Stomach (tissue), 9 donors: ENCODE results near the gene BBX. TPM values are rescaled to one million over a fixed set of nuclear protein-coding genes. Genes with fewer than 3 reads are reported as not detected.

ENCODE experiments used
- DNase-seq, 2 donors: peaks; one replicate each; pipeline versions ENCODE4 v3.0.0 to v3.0.0-alpha.2; 2013 to 2019
- H3K27ac ChIP-seq, 5 donors: fragments of 200-600 bp in 4 of 5; sonication (generic) in 4 of 5; one replicate each; pipeline ENCODE4 v1.5.1; 2013 to 2019; ENCODE audit warnings: mild to moderate bottlenecking in 1 of 5, moderate library complexity in 1 of 5
- H3K27me3 ChIP-seq, 3 donors: fragments of 200-600 bp; sonication (generic); one replicate each; pipeline ENCODE4 v1.5.1; 2017 to 2019; ENCODE audit warnings: mixed run types in 1 of 3
- H3K36me3 ChIP-seq, 4 donors: fragments of 200-600 bp; sonication (generic); 1 replicate in 3 of 4; 2 replicates in 1 of 4; pipeline ENCODE4 v1.5.1; 2016 to 2019
- H3K4me1 ChIP-seq, 4 donors: fragments of 200-600 bp; sonication (generic); one replicate each; pipeline ENCODE4 v1.5.1; 2016 to 2019
- H3K4me3 ChIP-seq, 4 donors: fragments of 200-600 bp; sonication (generic) in 3 of 4; one replicate each; pipeline ENCODE4 v1.5.1; 2016 to 2019; ENCODE audit warnings: mild to moderate bottlenecking in 1 of 4
- H3K9me3 ChIP-seq, 4 donors: fragments of 200-600 bp; sonication (generic); one replicate each; pipeline ENCODE4 v1.5.1; 2016 to 2019
- CTCF ChIP-seq, 7 experiments: fragments of 450-650 bp in 4 of 7; fragments of 200-600 bp in 3 of 7; sonication (generic) in 3 of 7; IDR thresholded peaks; one replicate each; pipeline ENCODE4 v1.5.1; 2016 to 2019; ENCODE audit warnings: antibody characterized with exemption in 7 of 7, control low read depth in 2 of 7, mild to moderate bottlenecking in 1 of 7
- EP300 ChIP-seq: sonication (generic); formaldehyde crosslinking; IDR thresholded peaks from one replicate; pipeline ENCODE4 v1.6.1; 2017; ENCODE audit warnings: antibody characterized with exemption
- POLR2A ChIP-seq, 4 donors: fragments of 450-650 bp; IDR thresholded peaks; one replicate each; pipeline ENCODE4 v1.6.1; 2016; ENCODE audit warnings: antibody characterized with exemption in 4 of 4, control low read depth in 2 of 4, mild to moderate bottlenecking in 1 of 4, moderate library complexity in 1 of 4
- POLR2AphosphoS5 ChIP-seq, 3 donors: sonication (generic); formaldehyde crosslinking; IDR thresholded peaks; one replicate each; pipeline ENCODE4 v1.6.1; 2016; ENCODE audit warnings: antibody characterized with exemption in 3 of 3
- WGBS, 5 donors: extraction: QIAGEN DNeasy Blood & Tissue Kit in 3 of 5; methylation state at CpG; one replicate each; pipeline versions ENCODE4 v1.1.5 to v1.1.7; 2013 to 2018; 5-methylcytosine and 5-hydroxymethylcytosine counted together
- intact Hi-C: fragments of 100-400 bp; cut with DNase I; formaldehyde crosslinking; loops from one replicate; pipeline ENCODE4 v1.15.1; 2023; ENCODE audit warnings: low total_unique reads
- polyA plus RNA-seq, 3 donors: library from polyadenylated mRNA; stranded (reverse); fragments of 200-250 nt; gene quantifications; one replicate each; pipeline ENCODE4 v1.2.3, GENCODE V29; 2013
- total RNA-seq, 5 donors: library from RNA; depleted of rRNA; stranded (reverse); fragments of >200 nt; gene quantifications; one replicate each; pipeline versions ENCODE4 v1.1.0 to v1.2.3, GENCODE V29; 2014 to 2016
- donor health status: healthy with polysubstance abuse.
- donor health status: Bipolar disorder and iron deficiency.
- donor health status: healthy.

Gene BBX
- total and polyA plus RNA-seq, 8 donors: 4.6 to 81.1 (median 45.2) TPM

DNA sequence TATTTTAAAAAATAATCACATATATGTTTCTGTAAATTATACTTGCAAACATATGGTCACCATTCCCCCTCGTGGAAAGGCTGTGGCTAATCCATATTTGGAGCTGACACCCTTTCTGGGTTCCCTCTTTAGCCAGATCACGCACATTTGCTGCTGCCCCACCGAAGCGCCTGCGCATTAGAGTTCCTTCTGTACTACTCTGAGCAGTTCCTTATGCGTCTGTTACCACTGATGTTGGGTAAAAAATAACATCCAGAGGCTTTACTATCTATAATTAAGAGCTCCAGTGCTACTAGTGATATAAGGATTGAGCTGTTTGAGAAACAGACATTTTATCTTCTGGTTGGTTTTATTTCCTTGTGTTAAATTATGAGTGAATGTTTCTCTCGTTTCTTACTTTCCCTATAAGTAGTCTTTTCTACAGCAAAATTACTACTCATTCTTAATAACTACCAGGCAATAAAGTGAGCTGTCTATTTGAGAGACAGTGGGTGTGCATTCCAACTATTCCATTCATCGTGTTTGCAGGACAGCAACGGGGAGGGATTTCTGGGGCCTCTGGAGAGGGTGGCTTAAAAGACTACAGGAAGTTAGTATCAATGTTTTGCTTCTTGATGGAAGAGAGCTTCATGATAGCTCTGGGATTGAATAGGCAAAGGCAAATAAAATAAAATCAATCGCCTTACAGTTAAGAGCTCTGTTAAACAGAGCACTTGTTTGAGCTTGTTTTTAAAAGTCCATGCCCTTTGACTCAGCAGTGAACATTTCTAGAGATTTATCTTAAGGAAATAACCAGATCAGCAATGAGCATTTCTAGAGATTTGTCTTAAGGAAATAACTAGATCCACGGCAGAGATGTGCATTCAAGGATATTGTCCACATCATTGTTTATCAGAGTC, 322.9 kb downstream of the BBX start:
- H3K9me3 ChIP-seq: no peaks in the 10 kb centered on the region
- no peak for TF ChIP-seq POLR2AphosphoS5 (IDR thresholded peaks at IDR 0.05)
- TF ChIP-seq EP300: no peak
- TF ChIP-seq CTCF (IDR thresholded peaks at IDR 0.05): no peak
- TF ChIP-seq POLR2A (IDR thresholded peaks at IDR 0.05): no peak
- peak in 1 of 2 donors; percentile 20 for DNase-seq
- no peaks in the 10 kb centered on the region for H3K27me3 ChIP-seq
- no peak overlapping the region for H3K4me3 ChIP-seq
- no peaks in the 10 kb centered on the region for H3K36me3 ChIP-seq
- WGBS, 5 donors: 42 to 57% (median 51%) methylated on average over 11 of the region's 11 CpGs
- peaks cover 0 to 10% (median 5%) of the 10 kb centered on the region in 4 donors for H3K4me1 ChIP-seq
- H3K27ac ChIP-seq: peak overlapping the region in 1 of 5 donors; percentile 46
- intact Hi-C loops: no loop called here

DNA sequence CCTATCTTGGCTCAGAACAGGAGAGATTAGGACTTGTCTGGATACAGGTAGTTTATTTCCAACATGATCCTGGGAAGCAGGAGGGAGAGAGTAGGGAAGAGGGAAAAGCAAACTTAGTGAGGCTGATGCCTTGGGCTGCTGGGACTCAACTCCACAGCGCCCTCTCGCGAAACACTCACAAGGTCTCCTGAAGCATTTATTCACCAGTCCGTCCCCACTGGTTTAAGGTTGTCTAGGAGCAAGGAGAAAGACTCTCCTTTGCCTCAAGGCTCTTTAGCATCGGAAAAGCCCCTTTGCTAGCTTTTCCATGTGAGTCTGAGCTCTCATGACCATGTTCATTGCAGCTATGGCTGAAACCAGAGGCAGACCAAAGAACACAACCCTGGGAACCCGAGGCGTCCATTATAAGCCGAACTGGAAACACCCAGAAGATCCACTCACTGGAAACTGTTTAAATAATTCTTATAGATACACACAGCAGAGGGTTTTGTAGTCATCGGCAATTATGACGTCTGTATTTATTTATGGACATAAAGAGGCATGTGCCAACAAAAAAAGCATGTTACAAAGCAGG, 323.6 kb downstream of the BBX start:
- H3K27ac ChIP-seq: peak overlapping the region in 1 of 5 donors; percentile 46

DNA sequence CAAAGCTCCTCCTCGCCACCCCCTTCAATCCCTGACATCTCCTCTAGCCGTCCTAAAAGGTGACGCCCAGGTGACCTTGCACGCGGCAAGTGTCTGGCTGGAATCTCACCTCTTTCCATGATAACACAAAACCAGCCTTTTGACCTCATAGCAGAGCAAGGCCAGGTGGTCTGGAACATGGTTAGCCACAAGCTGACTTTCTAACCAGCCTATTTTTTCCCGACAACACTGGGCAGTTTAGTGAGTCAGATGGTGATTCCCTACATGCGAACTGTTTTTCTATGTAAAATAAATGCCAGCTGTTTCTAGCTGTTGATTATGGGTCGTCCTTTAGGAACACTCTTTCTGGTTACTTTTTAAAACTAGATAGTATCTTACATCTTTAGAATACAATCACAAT, 325.0 kb downstream of the BBX start:
- peaks cover 0 to 10% (median 5%) of the 10 kb centered on the region in 4 donors for H3K4me1 ChIP-seq
- WGBS, 5 donors: 74 to 83% (median 78%) methylated on average over 8 of the region's 8 CpGs
- no peaks in the 10 kb centered on the region for H3K36me3 ChIP-seq
- intact Hi-C loops: no loop called here
- DNase-seq: no peak
- no peak for TF ChIP-seq POLR2A (IDR thresholded peaks at IDR 0.05)
- TF ChIP-seq CTCF (IDR thresholded peaks at IDR 0.05): no peak
- no peak for TF ChIP-seq POLR2AphosphoS5 (IDR thresholded peaks at IDR 0.05)
- TF ChIP-seq EP300: no peak
- no peak overlapping the region for H3K4me3 ChIP-seq
- H3K9me3 ChIP-seq: no peaks in the 10 kb centered on the region
- no peaks in the 10 kb centered on the region for H3K27me3 ChIP-seq
- H3K27ac ChIP-seq: no peak overlapping the region

More for the DNA sequence above, 323.6 kb downstream of the BBX start:
- no peak for TF ChIP-seq POLR2A (IDR thresholded peaks at IDR 0.05)
- peak in 5 of 7 experiments; percentile 44 to 57 (median 46) for TF ChIP-seq CTCF (IDR thresholded peaks at IDR 0.05)
- Histone ChIP-seq H3K9me3 (no peaks in the 10 kb centered on the region), H3K4me1 (peaks cover 0 to 10% (median 5%) of the 10 kb centered on the region in 4 donors), H3K27me3 (no peaks in the 10 kb centered on the region), H3K4me3 (no peak overlapping the region), H3K36me3 (no peaks in the 10 kb centered on the region)
- intact Hi-C loops: no loop called here
- peak; percentile 82 to 89 for DNase-seq
- WGBS, 5 donors: 32 to 49% (median 42%) methylated on average over 10 of the region's 10 CpGs

DNA sequence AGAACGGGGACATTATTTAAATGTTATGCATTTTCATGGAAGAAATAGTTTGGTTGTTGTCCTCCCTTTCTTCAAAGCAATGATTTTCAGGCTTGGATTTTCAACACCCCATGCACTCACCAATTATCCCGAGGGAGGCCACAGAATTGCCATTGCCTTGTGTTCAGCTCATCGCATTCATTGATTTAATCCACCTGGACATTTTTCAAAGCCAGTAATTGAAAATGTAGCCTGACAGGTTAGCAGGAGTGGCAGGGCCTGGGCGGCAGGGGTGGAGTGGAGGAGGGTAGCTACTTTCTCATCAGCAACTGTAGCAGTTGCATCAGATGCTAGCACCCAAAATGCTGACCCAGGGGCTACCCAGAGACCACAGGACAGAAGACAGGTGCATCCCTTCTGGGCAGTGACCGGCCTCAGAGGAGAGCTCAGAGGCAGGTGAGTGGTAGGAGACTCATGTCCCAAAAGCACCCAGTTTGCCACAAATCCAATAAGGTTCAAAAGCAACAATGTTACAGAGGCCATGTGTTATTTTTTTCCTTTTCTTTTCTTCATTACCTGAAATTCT, 325.7 kb downstream of the BBX start:
- H3K4me1 ChIP-seq: peaks cover 0 to 10% (median 5%) of the 10 kb centered on the region in 4 donors
- no peaks in the 10 kb centered on the region for H3K9me3 ChIP-seq
- DNase-seq: no peak
- H3K4me3 ChIP-seq: no peak overlapping the region
- WGBS, 5 donors: 78 to 90% (median 87%) methylated on average over 5 of the region's 5 CpGs
- H3K27me3 ChIP-seq: no peaks in the 10 kb centered on the region
- intact Hi-C loops: no loop called here
- H3K27ac ChIP-seq: no peak overlapping the region
- H3K36me3 ChIP-seq: no peaks in the 10 kb centered on the region
- no peak for TF ChIP-seq CTCF (IDR thresholded peaks at IDR 0.05)
- no peak for TF ChIP-seq POLR2A (IDR thresholded peaks at IDR 0.05)
- TF ChIP-seq EP300: no peak
- TF ChIP-seq POLR2AphosphoS5 (IDR thresholded peaks at IDR 0.05): no peak
